Hepatocyte (in vitro differentiated cells): Measurements from ENCODE around the gene SUCLG2. TPM values are rescaled to one million over a fixed set of nuclear protein-coding genes. Genes with fewer than 3 reads are reported as not detected.
A peak's percentile ranks its signal among the peaks of the same experiment; 100 is the strongest.

Experiments
- DNase-seq: peaks from one replicate; pipeline ENCODE4 v3.0.0-alpha.2; 2016; ENCODE audit warnings: low spot score
- H2AFZ ChIP-seq: fragments of 200-600 bp; sonication (generic); 2 replicates; pipeline ENCODE4 v1.6.0; 2016; ENCODE audit warnings: antibody characterized with exemption, mild to moderate bottlenecking
- H3K27ac ChIP-seq: fragments of 200-600 bp; sonication (generic); 2 replicates; pipeline ENCODE4 v1.5.1; 2016; ENCODE audit warnings: mild to moderate bottlenecking
- H3K27me3 ChIP-seq: fragments of 200-600 bp; sonication (generic); 2 replicates; pipeline ENCODE4 v1.6.1; 2016
- H3K36me3 ChIP-seq: fragments of 200-600 bp; sonication (generic); replicated peaks from 2 replicates; pipeline ENCODE4 v1.5.1; 2016; ENCODE audit warnings: low read depth; ENCODE audit not compliant: insufficient read depth
- H3K4me1 ChIP-seq: fragments of 200-600 bp; sonication (generic); 2 replicates; pipeline ENCODE4 v1.5.1; 2016; ENCODE audit warnings: mild to moderate bottlenecking, moderate library complexity; ENCODE audit not compliant: insufficient read depth
- H3K4me2 ChIP-seq: fragments of 200-600 bp; sonication (generic); 2 replicates; pipeline ENCODE4 v1.6.0; 2016
- H3K4me3 ChIP-seq: fragments of 200-600 bp; sonication (generic); 2 replicates; pipeline ENCODE4 v1.5.1; 2016; ENCODE audit warnings: mild to moderate bottlenecking
- H3K79me2 ChIP-seq: fragments of 200-600 bp; sonication (generic); 2 replicates; pipeline ENCODE4 v1.6.0; 2017; ENCODE audit warnings: mild to moderate bottlenecking
- H3K9me2 ChIP-seq: fragments of 200-600 bp; sonication (generic); replicated peaks from 2 replicates; pipeline ENCODE4 v1.6.0; 2017; ENCODE audit warnings: mild to moderate bottlenecking; ENCODE audit not compliant: insufficient read depth
- H3K9me3 ChIP-seq: fragments of 200-600 bp; sonication (generic); 2 replicates; pipeline ENCODE4 v1.5.1; 2016; ENCODE audit warnings: low read depth, mild to moderate bottlenecking
- H4K20me1 ChIP-seq: fragments of 200-600 bp; sonication (generic); 2 replicates; pipeline ENCODE4 v1.6.0; 2016; ENCODE audit warnings: mild to moderate bottlenecking; ENCODE audit not compliant: insufficient read depth, poor library complexity, severe bottlenecking
- EZH2 ChIP-seq: fragments of 200-600 bp; sonication (generic); IDR thresholded peaks from 2 replicates; pipeline ENCODE4 v1.6.1; 2016; ENCODE audit warnings: antibody characterized with exemption, mild to moderate bottlenecking, borderline replicate concordance
- EZH2phosphoT487 ChIP-seq: fragments of 200-600 bp; sonication (generic); IDR thresholded peaks from one replicate; pipeline ENCODE4 v1.6.1; 2018; ENCODE audit warnings: antibody characterized with exemption, mild to moderate bottlenecking, low read depth, moderate library complexity; ENCODE audit not compliant: unreplicated experiment, severe bottlenecking
- WGBS: methylation state at CpG from one replicate; pipeline ENCODE4 v1.1.6; 2016; ENCODE audit warnings: low lambda C conversion rate; ENCODE audit errors: missing lambda C conversion rate; 5-methylcytosine and 5-hydroxymethylcytosine counted together
- polyA plus RNA-seq: library from polyadenylated mRNA; unstranded; fragments of >200 nt; fragmentation: Nextera tagmentation; extraction: Ambion mirVana; gene quantifications from 2 replicates; pipeline ENCODE4 v1.2.1, GENCODE V29; 2016
- total RNA-seq: library from RNA; depleted of rRNA; stranded (reverse); fragments of >200 nt; gene quantifications from 2 replicates; pipeline ENCODE4 v1.2.3, GENCODE V29; 2014
- TF ChIP-seq, protein P1 (sequence below): fragments of 200-600 bp; sonication (generic); IDR thresholded peaks from 2 replicates; pipeline ENCODE4 v1.5.1; 2016; ENCODE audit warnings: antibody characterized with exemption, mild to moderate bottlenecking; ENCODE audit not compliant: poor library complexity

SUCLG2 gene
- total and polyA plus RNA-seq, 2 experiments from 2014 or later: 58.0 to 94.2 TPM

DNA sequence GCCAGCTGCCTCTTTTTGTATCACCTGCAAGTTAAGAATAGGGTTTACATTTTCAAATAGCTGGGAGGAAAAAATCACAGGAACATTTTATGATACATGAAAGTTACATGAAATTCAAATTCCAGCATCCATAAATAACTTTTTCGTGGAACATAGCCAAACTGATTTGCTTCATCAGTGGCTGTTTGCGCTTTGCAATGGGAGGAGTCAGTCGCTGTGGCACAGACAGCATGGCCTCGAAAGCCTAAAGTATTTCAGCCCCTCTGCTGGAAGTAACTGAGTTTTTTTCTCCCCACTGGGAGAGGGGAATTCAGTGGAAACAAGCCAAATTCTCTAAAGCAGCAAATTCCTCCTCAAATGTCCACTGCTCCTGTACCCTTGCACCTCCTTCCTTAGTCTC is 271.9 kb downstream of the SUCLG2 start:
- peaks cover 10% of the 10 kb centered on the region for H3K4me1 ChIP-seq
- H3K9me2 ChIP-seq: no peaks in the 10 kb centered on the region
- H3K4me2 ChIP-seq: no peak overlapping the region
- H3K9me3 ChIP-seq: no peaks in the 10 kb centered on the region
- H3K36me3 ChIP-seq: no peaks in the 10 kb centered on the region
- no peak for TF ChIP-seq EZH2phosphoT487
- TF ChIP-seq, protein P1, sequence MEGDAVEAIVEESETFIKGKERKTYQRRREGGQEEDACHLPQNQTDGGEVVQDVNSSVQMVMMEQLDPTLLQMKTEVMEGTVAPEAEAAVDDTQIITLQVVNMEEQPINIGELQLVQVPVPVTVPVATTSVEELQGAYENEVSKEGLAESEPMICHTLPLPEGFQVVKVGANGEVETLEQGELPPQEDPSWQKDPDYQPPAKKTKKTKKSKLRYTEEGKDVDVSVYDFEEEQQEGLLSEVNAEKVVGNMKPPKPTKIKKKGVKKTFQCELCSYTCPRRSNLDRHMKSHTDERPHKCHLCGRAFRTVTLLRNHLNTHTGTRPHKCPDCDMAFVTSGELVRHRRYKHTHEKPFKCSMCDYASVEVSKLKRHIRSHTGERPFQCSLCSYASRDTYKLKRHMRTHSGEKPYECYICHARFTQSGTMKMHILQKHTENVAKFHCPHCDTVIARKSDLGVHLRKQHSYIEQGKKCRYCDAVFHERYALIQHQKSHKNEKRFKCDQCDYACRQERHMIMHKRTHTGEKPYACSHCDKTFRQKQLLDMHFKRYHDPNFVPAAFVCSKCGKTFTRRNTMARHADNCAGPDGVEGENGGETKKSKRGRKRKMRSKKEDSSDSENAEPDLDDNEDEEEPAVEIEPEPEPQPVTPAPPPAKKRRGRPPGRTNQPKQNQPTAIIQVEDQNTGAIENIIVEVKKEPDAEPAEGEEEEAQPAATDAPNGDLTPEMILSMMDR: no peak
- no peak for TF ChIP-seq EZH2
- H4K20me1 ChIP-seq: no peaks in the 10 kb centered on the region
- no peak overlapping the region for H3K4me3 ChIP-seq
- no peaks in the 10 kb centered on the region for H3K27me3 ChIP-seq
- WGBS: 69% methylated on average over 4 of the region's 4 CpGs
- DNase-seq: no peak
- H2AFZ ChIP-seq: no peak overlapping the region
- H3K27ac ChIP-seq: no peak overlapping the region
- no peaks in the 10 kb centered on the region for H3K79me2 ChIP-seq

DNA sequence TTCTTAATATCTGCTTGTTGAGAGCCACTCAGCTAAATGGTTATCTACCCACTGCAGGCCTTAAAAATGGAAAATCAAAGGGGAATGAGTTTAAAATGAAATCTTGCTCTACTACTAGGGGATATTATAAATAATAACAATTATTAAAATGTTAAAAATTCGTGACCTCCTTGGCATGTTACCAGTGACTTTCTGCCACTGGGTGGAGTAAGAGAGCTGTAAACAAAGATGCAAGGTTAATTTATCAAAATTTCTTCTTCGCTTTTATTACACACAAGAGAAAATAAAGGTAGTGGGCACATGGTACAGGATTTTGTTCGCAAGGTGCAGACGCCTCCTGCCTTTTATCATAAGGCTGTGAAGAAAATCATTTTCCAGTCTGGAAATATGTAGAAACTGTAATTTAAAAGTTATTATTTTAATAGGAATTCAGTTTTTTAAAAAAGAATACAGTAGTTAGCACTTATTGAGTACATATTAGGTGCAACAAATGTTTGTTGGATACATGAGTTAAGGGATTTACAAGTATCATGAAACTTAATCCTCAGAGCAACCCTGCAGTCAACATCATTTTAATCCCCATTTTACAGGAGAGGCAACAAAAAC is 272.6 kb downstream of the SUCLG2 start:
- no peak overlapping the region for H2AFZ ChIP-seq
- DNase-seq: peak; percentile 37
- H3K4me3 ChIP-seq: no peak overlapping the region
- H3K4me1 ChIP-seq: peaks cover 10% of the 10 kb centered on the region
- H3K36me3 ChIP-seq: no peaks in the 10 kb centered on the region
- no peaks in the 10 kb centered on the region for H4K20me1 ChIP-seq
- H3K27ac ChIP-seq: no peak overlapping the region
- no peaks in the 10 kb centered on the region for H3K79me2 ChIP-seq
- TF ChIP-seq EZH2: no peak
- TF ChIP-seq, protein P1: peak; percentile 88
- H3K9me2 ChIP-seq: no peaks in the 10 kb centered on the region
- no peaks in the 10 kb centered on the region for H3K9me3 ChIP-seq
- WGBS: 62% methylated on average over 4 of the region's 4 CpGs
- no peaks in the 10 kb centered on the region for H3K27me3 ChIP-seq
- no peak overlapping the region for H3K4me2 ChIP-seq

DNA sequence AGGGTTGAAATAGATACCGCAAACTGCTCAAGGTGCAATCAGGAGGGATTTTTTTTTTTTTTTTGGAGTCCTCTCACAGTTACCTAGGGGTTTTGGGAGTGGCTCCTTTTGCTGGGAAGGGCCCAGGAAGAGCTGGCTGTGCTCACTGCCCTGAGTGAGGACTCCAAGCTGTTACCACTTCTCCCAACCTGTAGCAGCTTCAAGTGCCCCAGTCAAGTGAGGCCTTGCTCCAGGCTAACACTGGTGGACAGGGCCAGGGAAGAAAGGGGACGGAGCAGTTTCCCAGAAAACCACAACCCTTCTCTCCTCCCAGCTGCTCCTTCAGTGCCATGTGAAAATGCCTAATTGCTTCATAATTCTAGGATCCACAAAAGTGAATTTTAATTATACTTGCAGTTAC is 274.3 kb downstream of the SUCLG2 start:
- DNase-seq: no peak
- TF ChIP-seq, protein P1: no peak
- TF ChIP-seq EZH2phosphoT487: no peak
- TF ChIP-seq EZH2: no peak
- Histone ChIP-seq H3K9me2 (no peaks in the 10 kb centered on the region), H3K4me3 (no peak overlapping the region), H3K79me2 (no peaks in the 10 kb centered on the region), H3K9me3 (no peaks in the 10 kb centered on the region), H2AFZ (no peak overlapping the region), H3K4me1 (peaks cover 10% of the 10 kb centered on the region), H3K27ac (no peak overlapping the region), H3K4me2 (no peak overlapping the region), H3K36me3 (no peaks in the 10 kb centered on the region), H4K20me1 (no peaks in the 10 kb centered on the region), H3K27me3 (no peaks in the 10 kb centered on the region)
- WGBS: 95% methylated on average over 2 of the region's 2 CpGs
